HAP-1 (cell line): ENCODE results near the gene NFE2L3.
"Not testable (repeated sequence)": the region's sequence is repeated elsewhere in the genome, so short reads cannot be mapped to it uniquely, and the experiment has no call there.

ENCODE experiments used
- DNase-seq, 2 experiments: peaks; one replicate each; pipeline ENCODE4 v3.0.0-alpha.2; 2016 to 2020; ENCODE audit warnings: low spot score in 2 of 2
- H3K27me3 ChIP-seq: fragments of 250-450 bp; sonication (Bioruptor Pico); 2 replicates; pipeline ENCODE4 v1.5.1; 2020; ENCODE audit warnings: low read depth, mild to moderate bottlenecking, moderate library complexity
- H3K36me3 ChIP-seq: fragments of 250-450 bp; sonication (Bioruptor Pico); replicated peaks from 2 replicates; pipeline ENCODE4 v1.5.1; 2020; ENCODE audit warnings: mild to moderate bottlenecking
- H3K4me1 ChIP-seq: fragments of 250-450 bp; sonication (Bioruptor Pico); 2 replicates; pipeline ENCODE4 v1.5.1; 2020; ENCODE audit warnings: mild to moderate bottlenecking
- H3K4me3 ChIP-seq: fragments of 250-450 bp; sonication (Bioruptor Pico); 2 replicates; pipeline ENCODE4 v1.5.1; 2020; ENCODE audit warnings: mild to moderate bottlenecking, moderate library complexity
- H3K9me3 ChIP-seq: fragments of 250-450 bp; sonication (Bioruptor Pico); 2 replicates; pipeline ENCODE4 v1.5.1; 2020; ENCODE audit warnings: mild to moderate bottlenecking, moderate library complexity
- in situ Hi-C: fragments of 300-500 bp; cut with MboI; formaldehyde crosslinking; loops from 3 replicates; pipeline ENCODE4 v1.14.3; 2020; ENCODE audit warnings: low sequenced_read_pairs, inconsistent platforms, mixed read lengths

The NFE2L3 gene, protein sequence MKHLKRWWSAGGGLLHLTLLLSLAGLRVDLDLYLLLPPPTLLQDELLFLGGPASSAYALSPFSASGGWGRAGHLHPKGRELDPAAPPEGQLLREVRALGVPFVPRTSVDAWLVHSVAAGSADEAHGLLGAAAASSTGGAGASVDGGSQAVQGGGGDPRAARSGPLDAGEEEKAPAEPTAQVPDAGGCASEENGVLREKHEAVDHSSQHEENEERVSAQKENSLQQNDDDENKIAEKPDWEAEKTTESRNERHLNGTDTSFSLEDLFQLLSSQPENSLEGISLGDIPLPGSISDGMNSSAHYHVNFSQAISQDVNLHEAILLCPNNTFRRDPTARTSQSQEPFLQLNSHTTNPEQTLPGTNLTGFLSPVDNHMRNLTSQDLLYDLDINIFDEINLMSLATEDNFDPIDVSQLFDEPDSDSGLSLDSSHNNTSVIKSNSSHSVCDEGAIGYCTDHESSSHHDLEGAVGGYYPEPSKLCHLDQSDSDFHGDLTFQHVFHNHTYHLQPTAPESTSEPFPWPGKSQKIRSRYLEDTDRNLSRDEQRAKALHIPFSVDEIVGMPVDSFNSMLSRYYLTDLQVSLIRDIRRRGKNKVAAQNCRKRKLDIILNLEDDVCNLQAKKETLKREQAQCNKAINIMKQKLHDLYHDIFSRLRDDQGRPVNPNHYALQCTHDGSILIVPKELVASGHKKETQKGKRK

DNA sequence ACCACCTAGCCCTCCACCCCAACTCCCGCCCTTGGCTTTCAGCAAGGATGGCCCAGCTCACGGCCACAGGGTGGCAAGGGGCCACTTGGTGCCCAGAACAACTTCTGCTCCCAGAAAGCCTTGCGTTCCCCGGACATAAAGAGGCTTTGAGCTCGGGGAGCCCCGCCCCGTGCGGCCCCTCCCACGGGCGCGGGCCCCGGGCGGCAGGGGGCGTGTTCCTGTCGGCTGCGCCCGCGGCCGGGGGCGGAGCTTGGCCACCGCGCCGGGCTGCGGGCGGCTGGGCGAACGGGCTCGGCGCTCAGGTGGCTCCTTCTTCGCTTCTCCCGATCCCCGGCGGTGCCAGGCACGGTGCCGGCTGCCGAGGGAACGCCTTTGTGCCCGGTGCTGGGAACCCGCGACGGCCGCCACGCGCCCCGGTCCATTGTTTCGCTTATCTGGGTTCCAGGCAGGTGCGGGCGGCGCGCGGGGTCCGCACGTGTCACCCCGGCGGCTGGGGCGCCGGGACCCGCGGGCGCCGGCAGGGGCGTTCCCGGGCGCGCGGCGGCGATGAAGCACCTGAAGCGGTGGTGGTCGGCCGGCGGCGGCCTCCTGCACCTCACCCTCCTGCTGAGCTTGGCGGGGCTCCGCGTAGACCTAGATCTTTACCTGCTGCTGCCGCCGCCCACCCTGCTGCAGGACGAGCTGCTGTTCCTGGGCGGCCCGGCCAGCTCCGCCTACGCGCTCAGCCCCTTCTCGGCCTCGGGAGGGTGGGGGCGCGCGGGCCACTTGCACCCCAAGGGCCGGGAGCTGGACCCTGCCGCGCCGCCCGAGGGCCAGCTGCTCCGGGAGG is at the start of gene NFE2L3:
Gene NFE2L3, plus strand, starts transcription at position 246 of the 829 bp plus-strand sequence. Its CDS starts 301 bp downstream, at position 547.
- DNase-seq, result peak; percentile 70 to 86
- H3K9me3 ChIP-seq, result no peaks in the 10 kb centered on the region
- H3K4me1 ChIP-seq, result peaks cover 26% of the 10 kb centered on the region
- in situ Hi-C loops, result no loop called here
- H3K36me3 ChIP-seq, result no peaks in the 10 kb centered on the region
- H3K27me3 ChIP-seq, result no peaks in the 10 kb centered on the region
- peak within 1 kb of the TSS; percentile 42 for H3K4me3 ChIP-seq

DNA sequence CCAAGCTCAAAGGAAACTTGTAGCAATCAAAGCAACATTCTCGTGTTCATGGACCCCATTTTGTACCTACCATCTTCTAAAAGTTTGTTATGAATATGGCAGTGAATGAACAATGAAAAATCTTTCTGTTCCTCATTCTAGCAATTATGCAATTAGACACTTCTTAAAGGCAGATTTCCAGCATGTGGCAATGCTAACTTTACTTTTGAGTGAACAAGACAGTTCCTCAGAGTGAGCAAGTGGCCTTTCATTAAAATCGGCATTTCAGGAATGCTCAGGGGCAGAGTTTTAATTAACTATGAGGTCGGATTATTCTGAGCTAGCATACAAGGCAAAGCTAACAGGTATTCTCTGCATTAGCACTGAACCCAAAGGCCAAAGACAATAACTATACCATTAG is 48.4 kb upstream of the NFE2L3 start:
- DNase-seq, result no peak
- peaks cover 14% of the 10 kb centered on the region for H3K4me1 ChIP-seq
- in situ Hi-C loops, result no loop called here
- no peaks in the 10 kb centered on the region for H3K36me3 ChIP-seq
- no peak overlapping the region for H3K4me3 ChIP-seq
- H3K9me3 ChIP-seq, result no peaks in the 10 kb centered on the region
- no peaks in the 10 kb centered on the region; the same call in 1 of the 2 replicates for H3K27me3 ChIP-seq

DNA sequence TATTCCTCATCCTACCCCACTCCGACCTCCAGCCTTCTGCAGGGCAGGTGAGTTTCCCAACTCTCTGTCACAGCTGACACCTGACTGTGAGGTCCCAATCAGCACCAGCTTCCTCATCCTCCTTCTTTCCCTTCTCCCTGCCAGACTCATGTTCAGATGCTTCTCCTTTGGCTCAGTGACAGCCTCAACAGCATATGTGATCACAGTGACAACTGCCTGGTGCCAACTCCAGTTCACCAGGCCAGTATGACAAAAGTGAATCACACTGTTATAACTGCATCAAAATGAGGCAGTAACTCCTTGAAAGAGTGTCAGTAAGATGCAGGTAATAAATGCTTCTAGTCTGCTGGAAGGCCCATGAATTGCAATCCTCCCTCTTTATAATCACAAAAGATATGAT is 46.8 kb upstream of the NFE2L3 start:
- no peaks in the 10 kb centered on the region for H3K9me3 ChIP-seq
- peaks cover 9% of the 10 kb centered on the region for H3K4me1 ChIP-seq
- in situ Hi-C loops, result no loop called here
- H3K4me3 ChIP-seq, result no peak overlapping the region
- no peaks in the 10 kb centered on the region; the same call in 1 of the 2 replicates for H3K27me3 ChIP-seq
- no peaks in the 10 kb centered on the region for H3K36me3 ChIP-seq
- no peak for DNase-seq

DNA sequence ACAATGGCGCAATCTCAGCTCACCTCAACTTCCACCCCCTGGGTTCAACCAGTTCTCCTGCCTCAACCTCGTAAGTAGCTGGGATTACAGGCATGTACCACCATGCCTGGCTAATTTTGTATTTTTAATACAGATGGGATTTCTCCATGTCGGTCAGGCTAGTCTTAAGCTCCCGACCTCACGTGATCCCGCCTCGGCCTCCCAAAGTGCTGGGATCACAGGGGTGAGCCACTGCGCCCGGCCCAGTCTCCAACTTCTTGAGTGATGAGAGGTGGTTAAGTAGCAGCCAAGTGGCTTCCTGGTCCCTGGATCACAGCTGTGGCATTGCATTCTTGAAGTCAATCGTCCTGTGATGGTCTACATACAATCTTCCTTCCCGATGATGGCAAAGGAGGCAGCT is 46.1 kb upstream of the NFE2L3 start:
- no peaks in the 10 kb centered on the region; the same call in 1 of the 2 replicates for H3K27me3 ChIP-seq
- H3K36me3 ChIP-seq, result no peaks in the 10 kb centered on the region
- no peaks in the 10 kb centered on the region; the same call in 1 of the 2 replicates for H3K9me3 ChIP-seq
- no peak for DNase-seq
- in situ Hi-C loops, result no loop called here
- no peak overlapping the region for H3K4me3 ChIP-seq
- H3K4me1 ChIP-seq, result peaks cover 4% of the 10 kb centered on the region; the same call in 1 of the 2 replicates

DNA sequence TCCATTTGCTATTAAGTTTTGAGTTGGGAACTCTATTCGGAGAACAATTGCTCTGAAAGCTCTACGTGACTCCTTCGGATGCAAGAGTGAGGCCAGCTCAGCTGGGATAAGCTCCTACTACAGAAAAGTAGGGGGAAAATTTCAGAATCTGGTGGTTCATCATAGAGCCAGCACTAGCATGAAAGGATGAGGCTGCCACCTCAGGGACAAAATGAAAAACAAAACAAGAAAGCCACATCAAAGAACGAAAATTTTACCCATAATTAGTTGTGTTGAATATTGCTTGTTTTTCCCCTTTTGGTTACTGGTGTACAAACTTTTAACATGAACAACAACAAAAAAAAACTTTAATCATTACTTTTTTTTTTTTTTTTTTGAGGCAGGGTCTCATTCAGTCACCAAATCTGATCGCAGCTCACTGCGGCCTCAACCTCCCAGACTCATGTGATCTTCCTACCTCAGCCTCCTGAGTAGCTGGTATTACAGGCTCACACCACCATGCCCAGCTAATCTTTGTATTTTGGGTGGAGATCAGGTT is 39.7 kb upstream of the NFE2L3 start:
- peaks cover 3% of the 10 kb centered on the region; the same call in 1 of the 2 replicates for H3K27me3 ChIP-seq
- no peaks in the 10 kb centered on the region for H3K4me1 ChIP-seq
- H3K9me3 ChIP-seq, result no peaks in the 10 kb centered on the region; the same call in 1 of the 2 replicates
- in situ Hi-C loops, result no loop called here
- H3K4me3 ChIP-seq, result no peak overlapping the region
- no peak for DNase-seq
- no peaks in the 10 kb centered on the region for H3K36me3 ChIP-seq

DNA sequence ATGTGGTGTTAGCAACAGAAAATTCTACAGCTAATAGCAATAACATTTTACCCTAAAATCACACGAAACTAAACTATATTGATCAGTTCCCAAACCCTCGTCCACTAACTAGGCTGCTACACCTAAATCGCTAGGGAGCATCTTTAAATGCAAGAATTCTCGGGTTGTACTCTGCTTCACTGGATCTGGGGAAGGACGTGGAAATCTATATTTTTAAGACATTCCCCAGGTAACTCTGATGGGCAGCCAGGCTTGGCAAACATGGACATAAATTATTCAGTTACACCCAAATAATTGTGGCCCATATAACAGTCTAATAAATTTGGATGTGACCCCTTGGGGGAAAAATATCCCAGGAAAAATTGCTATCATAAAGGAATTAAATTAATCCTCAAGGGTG is 36.3 kb upstream of the NFE2L3 start:
- H3K27me3 ChIP-seq, result peaks cover 3% of the 10 kb centered on the region; the same call in 1 of the 2 replicates
- in situ Hi-C loops, result no loop called here
- H3K4me1 ChIP-seq, result no peaks in the 10 kb centered on the region
- no peaks in the 10 kb centered on the region for H3K36me3 ChIP-seq
- DNase-seq, result no peak
- no peaks in the 10 kb centered on the region; the same call in 1 of the 2 replicates for H3K9me3 ChIP-seq
- H3K4me3 ChIP-seq, result no peak overlapping the region

DNA sequence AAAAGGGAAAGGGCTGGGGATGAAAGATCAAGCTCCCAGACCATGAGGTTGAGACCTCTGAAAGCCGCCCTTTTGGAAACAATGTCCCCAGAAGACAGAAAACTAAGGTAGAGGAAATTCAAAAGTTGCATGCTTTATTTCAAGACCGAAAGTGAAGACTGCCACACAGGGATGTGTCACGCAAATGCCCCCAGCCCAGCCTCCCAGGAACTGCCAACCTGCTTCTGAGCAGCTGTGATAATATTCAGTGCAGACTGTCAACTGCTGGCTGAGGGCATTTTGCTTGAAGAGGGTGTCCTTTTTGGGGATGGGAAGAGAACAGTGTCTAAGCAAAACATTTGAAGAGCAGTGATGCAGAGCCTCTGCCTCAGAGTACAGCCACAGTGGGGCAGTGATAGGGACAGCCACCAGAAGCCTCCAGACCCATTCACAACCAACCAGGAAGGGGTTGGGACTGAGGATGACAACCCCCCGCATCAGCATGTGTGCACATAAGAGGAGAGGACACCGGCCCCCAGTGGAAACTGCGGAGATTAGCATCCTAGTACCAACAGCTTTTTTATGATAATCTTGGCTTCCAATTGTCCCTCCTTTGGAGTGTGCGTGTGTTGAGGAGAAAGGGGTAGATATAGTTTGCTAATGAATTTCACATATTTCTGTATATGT is 34.7 kb upstream of the NFE2L3 start:
- no peak overlapping the region for H3K4me3 ChIP-seq
- H3K4me1 ChIP-seq, result no peaks in the 10 kb centered on the region
- H3K27me3 ChIP-seq, result peaks cover 3% of the 10 kb centered on the region; the same call in 1 of the 2 replicates
- H3K36me3 ChIP-seq, result no peaks in the 10 kb centered on the region
- in situ Hi-C loops, result no loop called here
- no peaks in the 10 kb centered on the region for H3K9me3 ChIP-seq
- DNase-seq, result peak in 1 of 2 experiments; percentile 45

DNA sequence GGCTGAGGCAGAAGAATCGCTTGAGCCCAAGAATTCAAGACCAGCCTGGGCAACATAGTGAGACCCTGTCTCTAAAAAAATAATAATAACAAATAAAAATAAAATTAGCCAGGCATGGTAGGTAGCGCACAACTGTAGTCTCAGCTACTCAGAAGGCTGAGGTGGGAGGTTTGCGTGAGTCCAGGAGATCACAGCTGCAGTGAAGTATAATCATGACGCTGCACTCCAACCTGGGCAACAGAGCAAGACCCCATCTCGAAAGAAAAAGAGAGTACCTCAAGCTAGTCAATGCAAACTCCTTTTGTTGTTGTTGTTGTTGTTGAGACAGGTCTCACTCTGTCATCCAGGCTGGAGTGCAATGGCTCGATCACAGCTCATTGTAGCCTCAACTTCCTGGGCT is 34.0 kb upstream of the NFE2L3 start:
- DNase-seq, result no peak
- Histone ChIP-seq H3K4me1 (no peaks in the 10 kb centered on the region), H3K4me3 (no peak overlapping the region), H3K27me3 (peaks cover 3% of the 10 kb centered on the region; the same call in 1 of the 2 replicates), H3K9me3 (no peaks in the 10 kb centered on the region), H3K36me3 (no peaks in the 10 kb centered on the region)
- in situ Hi-C loops, result no loop called here

DNA sequence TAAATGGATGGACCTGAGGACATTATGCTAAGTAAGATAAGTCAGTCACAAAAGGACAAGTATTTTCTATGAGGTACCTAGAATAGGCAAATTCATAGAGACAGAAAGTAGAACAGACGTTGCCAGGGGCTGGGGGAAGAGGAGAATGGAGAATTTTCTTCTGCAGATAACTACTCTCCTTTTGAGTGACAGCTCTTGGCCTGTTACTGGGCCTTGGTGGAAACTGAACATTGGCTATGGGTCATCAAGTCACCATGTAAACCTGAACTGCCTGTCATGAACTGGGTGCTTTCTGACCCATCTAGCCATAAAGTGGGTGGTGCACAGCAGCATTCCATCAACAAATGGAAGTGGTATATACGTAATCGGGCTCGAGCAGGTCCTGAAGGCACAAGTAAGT is 29.3 kb upstream of the NFE2L3 start:
- Histone ChIP-seq H3K4me3 (no peak overlapping the region), H3K27me3 (no peaks in the 10 kb centered on the region), H3K36me3 (no peaks in the 10 kb centered on the region), H3K4me1 (no peaks in the 10 kb centered on the region), H3K9me3 (no peaks in the 10 kb centered on the region)
- no peak for DNase-seq
- in situ Hi-C loops, result no loop called here

DNA sequence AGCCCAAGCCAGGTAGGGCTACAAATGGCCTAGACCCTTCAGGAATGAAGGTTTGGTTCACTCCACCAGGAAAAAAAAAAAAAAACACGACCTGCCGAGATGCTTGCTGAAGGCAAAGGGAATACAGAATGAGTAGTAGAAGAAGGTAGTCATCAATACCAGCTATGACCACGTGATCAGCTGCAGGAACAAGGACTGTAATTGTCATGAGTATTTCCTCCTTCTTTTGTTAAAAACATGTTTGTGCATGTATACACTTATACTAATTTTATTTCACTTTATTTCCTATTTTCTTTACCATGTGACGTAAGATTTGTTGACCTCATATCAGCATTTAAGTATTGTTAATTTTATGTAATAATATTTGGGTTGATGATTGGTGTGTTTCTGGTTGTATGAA is 27.2 kb upstream of the NFE2L3 start:
- H3K4me1 ChIP-seq, H3K9me3 ChIP-seq, H3K27me3 ChIP-seq, in situ Hi-C loops, DNase-seq, H3K36me3 ChIP-seq, H3K4me3 ChIP-seq: not testable (repeated sequence)

DNA sequence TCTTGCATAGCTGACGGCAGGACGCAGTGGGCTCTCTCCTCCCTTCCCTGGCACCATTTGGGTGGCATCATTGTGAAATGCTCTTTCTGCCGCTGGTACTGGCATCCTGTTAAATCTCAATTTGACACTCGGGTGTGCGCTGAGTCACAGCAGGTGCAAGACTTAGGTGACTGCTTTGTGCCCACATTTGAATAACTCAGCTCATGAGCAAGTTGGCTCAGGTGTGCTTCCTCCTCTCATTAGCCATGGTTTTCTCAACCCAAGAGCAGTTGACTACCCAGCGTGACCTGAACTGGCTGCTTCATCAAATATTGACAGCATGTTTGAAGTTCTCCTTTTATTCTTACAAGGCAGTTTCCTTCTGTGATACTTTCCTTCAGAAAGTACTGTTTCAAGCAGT is 24.6 kb upstream of the NFE2L3 start:
- Histone ChIP-seq H3K27me3 (no peaks in the 10 kb centered on the region), H3K4me3 (no peak overlapping the region), H3K4me1 (no peaks in the 10 kb centered on the region), H3K9me3 (0 out of 2 replicates have a peak, but pooled peaks cover 3% of the 10 kb centered on the region), H3K36me3 (no peaks in the 10 kb centered on the region)
- in situ Hi-C loops, result no loop called here
- no peak for DNase-seq

DNA sequence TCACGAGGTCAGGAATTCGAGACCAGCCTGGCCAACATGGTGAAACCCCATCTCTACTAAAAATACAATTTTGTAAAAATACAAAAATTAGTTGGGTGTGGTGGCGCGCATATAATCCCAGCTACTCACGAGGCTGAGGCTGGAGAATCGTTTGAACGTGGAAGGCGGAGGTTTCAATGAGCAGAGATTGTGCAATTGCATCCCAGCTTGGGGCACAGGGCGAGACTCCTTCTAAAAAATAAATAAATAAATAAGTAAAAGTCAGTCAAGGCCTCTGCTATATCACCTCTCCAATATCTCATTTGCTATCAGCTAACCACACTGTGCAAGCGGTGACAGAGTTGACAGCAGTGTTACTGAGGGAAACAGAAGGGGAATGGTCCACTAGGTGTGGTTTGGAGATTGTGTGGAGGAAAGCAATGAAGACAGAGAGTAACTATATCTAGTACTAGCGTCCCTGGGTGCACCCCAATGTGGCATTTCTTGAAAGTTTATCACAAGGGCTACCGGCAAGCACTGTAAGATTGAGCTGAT is 20.9 kb upstream of the NFE2L3 start:
- Histone ChIP-seq H3K36me3 (no peaks in the 10 kb centered on the region), H3K27me3 (0 out of 2 replicates have a peak, but pooled peaks cover 4% of the 10 kb centered on the region), H3K4me1 (no peaks in the 10 kb centered on the region), H3K9me3 (0 out of 2 replicates have a peak, but pooled peaks cover 3% of the 10 kb centered on the region), H3K4me3 (no peak overlapping the region)
- DNase-seq, result no peak
- in situ Hi-C loops, result no loop called here
